ENCODE results near the gene KLHL29. TPM values are rescaled to one million over a fixed set of nuclear protein-coding genes. Genes with fewer than 3 reads are reported as not detected.

Gene KLHL29
- total RNA-seq, 3 donors from 2014 or later (not counting 1 experiment from before 2014, with no cell fraction given), result 0.24 to 0.43 (median 0.33) TPM

- Mint-ChIP-seq H3K4me3 (no peak overlapping the region), H3K27me3 (ENCODE audit: low read depth in 2 of 2) (peaks cover 3 to 4% of the 10 kb centered on the region in 2 donors), H3K9me3 (no peaks in the 10 kb centered on the region), H3K4me1 (peaks cover 0 to 7% of the 10 kb centered on the region in 2 donors), H3K36me3 (no peaks in the 10 kb centered on the region), H3K27ac (no peak overlapping the region)
- ATAC-seq (no peak), DNase-seq (no peak)
- Histone ChIP-seq H3K9me3 (ENCODE audit: control insufficient read depth, insufficient read depth, low read length) (no peaks in the 10 kb centered on the region), H3K4me3 (ENCODE audit: low read length) (no peak overlapping the region), H3K4me1 (ENCODE audit: control insufficient read depth, insufficient read depth, low read length) (peaks cover 4% of the 10 kb centered on the region), H3K36me3 (ENCODE audit: control insufficient read depth, insufficient read depth, low read length) (no peaks in the 10 kb centered on the region), H3K27me3 (ENCODE audit: control insufficient read depth, insufficient read depth, low read length) (no peaks in the 10 kb centered on the region), H3K27ac (ENCODE audit: low read length) (no peak overlapping the region)
- 88% methylated on average over 8 of the region's 9 CpGs for WGBS (ENCODE audit: insufficient coverage)
- intact Hi-C loops (cut with micrococcal nuclease), result no loop called here
- no peak for TF ChIP-seq CTCF (IDR thresholded peaks at IDR 0.05)
Observed at GRCh38 chr2:23509596-23510292, 124.8 kb downstream of the KLHL29 start.

DNA sequence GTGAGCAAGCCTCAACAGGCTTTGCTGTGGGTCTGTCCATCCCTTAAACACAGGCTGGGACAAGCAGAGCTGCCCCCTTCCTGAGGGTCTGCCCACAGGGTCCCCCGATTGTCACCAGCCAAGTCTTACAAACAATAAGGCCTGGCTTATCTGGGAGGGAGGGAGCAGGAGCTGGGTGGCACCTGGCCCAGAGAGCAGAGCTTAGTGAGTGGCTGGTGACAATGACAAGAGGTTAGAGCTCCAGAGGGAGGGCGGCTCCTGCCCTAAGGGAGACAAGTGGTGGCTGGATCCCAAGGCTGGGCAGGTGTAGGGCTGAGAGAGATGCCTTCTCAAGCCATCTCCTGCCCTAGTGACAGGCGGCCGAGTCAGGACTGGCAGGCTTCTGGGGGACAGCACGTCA lies 125.5 kb downstream of the KLHL29 start:
- no peak for TF ChIP-seq CTCF (IDR thresholded peaks at IDR 0.05)

DNA sequence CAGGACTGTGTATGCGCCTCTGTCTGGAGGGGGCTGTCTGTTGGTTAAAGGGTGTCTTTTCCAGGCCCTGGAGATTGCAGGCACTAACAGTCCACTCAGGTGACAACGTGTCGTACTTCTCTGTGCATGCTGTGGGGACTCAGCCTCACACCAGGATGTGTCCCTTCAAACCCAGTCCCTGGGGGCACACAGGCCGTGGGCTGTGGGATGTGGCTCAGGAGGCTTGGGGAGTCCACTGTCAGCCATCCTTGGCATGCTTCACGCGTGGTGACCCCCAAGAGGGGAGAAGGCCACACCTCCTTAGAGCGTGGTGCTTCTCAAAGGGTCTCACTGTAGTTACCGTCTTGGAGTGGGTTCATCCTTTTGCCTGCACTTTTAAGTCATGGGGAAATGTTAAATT lies 127.8 kb downstream of the KLHL29 start:
- ATAC-seq, result no peak
- intact Hi-C loops (cut with micrococcal nuclease), result no loop called here
- WGBS (ENCODE audit: insufficient coverage), result 91% methylated on average over 8 of the region's 8 CpGs

More for the DNA sequence above, 125.5 kb downstream of the KLHL29 start:
- intact Hi-C loops (cut with micrococcal nuclease), result no loop called here
- no peak overlapping the region for H3K27ac ChIP-seq (ENCODE audit: low read length)
- peaks cover 10 to 11% of the 10 kb centered on the region in 2 donors for H3K27me3 Mint-ChIP-seq (ENCODE audit: low read depth in 2 of 2)
- no peaks in the 10 kb centered on the region for H3K36me3 ChIP-seq (ENCODE audit: control insufficient read depth, insufficient read depth, low read length)
- H3K36me3 Mint-ChIP-seq, result no peaks in the 10 kb centered on the region
- ATAC-seq (no peak), DNase-seq (no peak)
- H3K4me1 Mint-ChIP-seq, result peaks cover 0 to 7% of the 10 kb centered on the region in 2 donors
- no peak overlapping the region for H3K4me3 Mint-ChIP-seq
- peaks cover 4% of the 10 kb centered on the region for H3K4me1 ChIP-seq (ENCODE audit: control insufficient read depth, insufficient read depth, low read length)
- no peaks in the 10 kb centered on the region for H3K9me3 Mint-ChIP-seq
- WGBS (ENCODE audit: insufficient coverage), result 77% methylated on average over 5 of the region's 5 CpGs
- no peaks in the 10 kb centered on the region for H3K9me3 ChIP-seq (ENCODE audit: control insufficient read depth, insufficient read depth, low read length)
- H3K27me3 ChIP-seq (ENCODE audit: control insufficient read depth, insufficient read depth, low read length), result no peaks in the 10 kb centered on the region
- no peak overlapping the region for H3K27ac Mint-ChIP-seq
- no peak overlapping the region for H3K4me3 ChIP-seq (ENCODE audit: low read length)

More for the DNA sequence above, 127.8 kb downstream of the KLHL29 start:
- TF ChIP-seq CTCF (IDR thresholded peaks at IDR 0.05), result no peak
- no peak overlapping the region for H3K4me3 ChIP-seq (ENCODE audit: low read length)
- no peaks in the 10 kb centered on the region for H3K27me3 ChIP-seq (ENCODE audit: control insufficient read depth, insufficient read depth, low read length)
- no peaks in the 10 kb centered on the region for H3K9me3 ChIP-seq (ENCODE audit: control insufficient read depth, insufficient read depth, low read length)
- DNase-seq, result no peak
- no peak overlapping the region for H3K27ac Mint-ChIP-seq
- H3K4me3 Mint-ChIP-seq, result no peak overlapping the region
- H3K36me3 ChIP-seq (ENCODE audit: control insufficient read depth, insufficient read depth, low read length), result no peaks in the 10 kb centered on the region
- no peaks in the 10 kb centered on the region for H3K36me3 Mint-ChIP-seq
- H3K27me3 Mint-ChIP-seq (ENCODE audit: low read depth in 2 of 2), result peaks cover 18 to 20% of the 10 kb centered on the region in 2 donors
- H3K9me3 Mint-ChIP-seq, result no peaks in the 10 kb centered on the region
- H3K4me1 ChIP-seq (ENCODE audit: control insufficient read depth, insufficient read depth, low read length), result no peaks in the 10 kb centered on the region
- H3K4me1 Mint-ChIP-seq, result no peaks in the 10 kb centered on the region
- H3K27ac ChIP-seq (ENCODE audit: low read length), result no peak overlapping the region
